ENCODE results near the gene KCNJ18. TPM values are rescaled to one million over a fixed set of nuclear protein-coding genes. Genes with fewer than 3 reads are reported as not detected.
"Not testable (repeated sequence)": the region's sequence is repeated elsewhere in the genome, so short reads cannot be mapped to it uniquely, and the experiment has no call there.

The KCNJ18 gene
- total RNA-seq, 1 experiment from 2014 or later, result not detected

DNA sequence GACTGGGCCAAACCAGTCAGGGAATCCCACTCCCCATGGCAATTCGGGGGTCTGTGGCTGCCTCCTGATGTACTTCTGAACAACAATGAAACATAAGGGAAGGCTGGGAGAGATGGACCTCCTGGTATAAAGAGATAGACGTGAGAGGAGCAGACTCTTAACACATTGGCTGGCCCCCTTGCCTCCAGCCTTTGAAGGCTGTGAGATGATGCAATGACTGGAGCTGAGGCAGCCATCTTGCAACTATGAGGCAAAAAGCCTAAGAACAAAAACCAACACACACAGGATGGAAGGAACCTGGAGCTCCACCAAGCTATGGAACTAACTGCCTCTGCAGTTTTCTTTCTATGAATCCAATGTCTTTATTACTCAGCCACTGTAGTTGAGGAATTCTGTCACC is 58.8 kb downstream of the KCNJ18 start:
- H2BK5ac ChIP-seq (ENCODE audit: insufficient read length, low read length); H3K79me1 ChIP-seq (ENCODE audit: insufficient read depth, low read depth, low read length, poor library complexity, severe bottlenecking); H3K23me2 ChIP-seq (ENCODE audit: insufficient read length, low read depth, low read length, poor library complexity, severe bottlenecking); H3K27ac Mint-ChIP-seq; H3K27me3 Mint-ChIP-seq (ENCODE audit: low read depth); H4K91ac ChIP-seq (ENCODE audit: insufficient read length, low read depth, low read length); H3K18ac ChIP-seq (ENCODE audit: insufficient read length, low read depth, low read length); H2BK12ac ChIP-seq (ENCODE audit: insufficient read length, low read depth, low read length); H4K5ac ChIP-seq (ENCODE audit: insufficient read length, low read depth, low read length); H4K8ac ChIP-seq (replicated peaks; ENCODE audit: insufficient read length, low read depth, low read length); H3K4me2 ChIP-seq (ENCODE audit: insufficient read depth, insufficient read length, low read length); DNase-seq; H3K23ac ChIP-seq (ENCODE audit: insufficient read length, low read depth, low read length); H2AFZ ChIP-seq (ENCODE audit: low read length); H3K9ac ChIP-seq (ENCODE audit: extremely low read depth, insufficient read length, low read length); H4K20me1 ChIP-seq (ENCODE audit: control insufficient read depth, insufficient read depth, insufficient read length); H3K27ac ChIP-seq (ENCODE audit: insufficient read length, low read depth, low read length); H3K14ac ChIP-seq (ENCODE audit: insufficient read depth, low read length); H3K56ac ChIP-seq (ENCODE audit: insufficient read length, low read depth, low read length); H3K79me2 ChIP-seq (ENCODE audit: insufficient read depth, low read length); H3K4me1 Mint-ChIP-seq; H3K4me1 ChIP-seq (ENCODE audit: insufficient read depth, low read length); H2AK5ac ChIP-seq (ENCODE audit: insufficient read length, low read length); H3K4me3 Mint-ChIP-seq; H3K4ac ChIP-seq (ENCODE audit: low read depth, low read length); H3T11ph ChIP-seq (ENCODE audit: low read length); H2BK120ac ChIP-seq (ENCODE audit: low read depth, low read length, poor library complexity, severe bottlenecking); H3K27me3 ChIP-seq (ENCODE audit: insufficient read depth, low read length); H2BK20ac ChIP-seq (ENCODE audit: low read depth, low read length, poor library complexity, severe bottlenecking); H2BK15ac ChIP-seq (ENCODE audit: low read depth, low read length): not testable (repeated sequence)
- no CpG with 5 or more reads among the region's 2 CpGs for WGBS (ENCODE audit: extremely low coverage, insufficient read length, low lambda C conversion rate)
- H3K36me3 Mint-ChIP-seq (ENCODE audit: insufficient read depth in 1 of 3, low read depth in 3 of 3), result peaks cover 6 to 20% (median 9%) of the 10 kb centered on the region in 3 experiments
- H3K9me3 Mint-ChIP-seq, result peaks cover 79 to 84% of the 10 kb centered on the region in 2 experiments
- H3K9me3 ChIP-seq (ENCODE audit: control insufficient read depth, low read depth, low read length), result peaks cover 23% of the 10 kb centered on the region
